Neural crest cell (in vitro differentiated cells): ENCODE data around the gene PPP2R5B. TPM values are rescaled to one million over a fixed set of nuclear protein-coding genes. Genes with fewer than 3 reads are reported as not detected.

ENCODE experiments used
- DNase-seq: peaks from one replicate; pipeline ENCODE4 v3.0.0; 2021; ENCODE audit warnings: low read depth, mixed read lengths, low spot score
- H3K27ac Mint-ChIP-seq: one replicate; pipeline ENCODE4 v1.8.0; 2021; ENCODE audit warnings: mild to moderate bottlenecking, mixed read lengths; ENCODE audit not compliant: unreplicated experiment
- H3K27me3 Mint-ChIP-seq: 2 replicates; pipeline ENCODE4 v1.8.0; 2021; ENCODE audit warnings: low read depth, mild to moderate bottlenecking, mixed read lengths
- H3K36me3 Mint-ChIP-seq: 2 replicates; pipeline ENCODE4 v1.8.0; 2021; ENCODE audit warnings: low read depth, mild to moderate bottlenecking, mixed read lengths
- H3K4me1 Mint-ChIP-seq: 2 replicates; pipeline ENCODE4 v1.8.0; 2021; ENCODE audit warnings: mixed read lengths
- H3K4me3 Mint-ChIP-seq: one replicate; pipeline ENCODE4 v1.8.0; 2021; ENCODE audit warnings: mild to moderate bottlenecking, mixed read lengths
- H3K9me3 Mint-ChIP-seq: 2 replicates; pipeline ENCODE4 v1.8.0; 2021; ENCODE audit warnings: mixed read lengths
- total RNA-seq: library from RNA; stranded (reverse); gene quantifications from 2 replicates; pipeline ENCODE4 v1.2.1, GENCODE V29; 2021
- TF ChIP-seq, protein P1 (sequence below): fragments of 200-600 bp; sonication (generic); conservative IDR thresholded peaks from 2 replicates; pipeline ENCODE4 v1.5.0; 2021; ENCODE audit warnings: antibody characterized with exemption, mild to moderate bottlenecking

The PPP2R5B gene
- total RNA-seq, 1 donor from 2014 or later, result 16.5 TPM

DNA sequence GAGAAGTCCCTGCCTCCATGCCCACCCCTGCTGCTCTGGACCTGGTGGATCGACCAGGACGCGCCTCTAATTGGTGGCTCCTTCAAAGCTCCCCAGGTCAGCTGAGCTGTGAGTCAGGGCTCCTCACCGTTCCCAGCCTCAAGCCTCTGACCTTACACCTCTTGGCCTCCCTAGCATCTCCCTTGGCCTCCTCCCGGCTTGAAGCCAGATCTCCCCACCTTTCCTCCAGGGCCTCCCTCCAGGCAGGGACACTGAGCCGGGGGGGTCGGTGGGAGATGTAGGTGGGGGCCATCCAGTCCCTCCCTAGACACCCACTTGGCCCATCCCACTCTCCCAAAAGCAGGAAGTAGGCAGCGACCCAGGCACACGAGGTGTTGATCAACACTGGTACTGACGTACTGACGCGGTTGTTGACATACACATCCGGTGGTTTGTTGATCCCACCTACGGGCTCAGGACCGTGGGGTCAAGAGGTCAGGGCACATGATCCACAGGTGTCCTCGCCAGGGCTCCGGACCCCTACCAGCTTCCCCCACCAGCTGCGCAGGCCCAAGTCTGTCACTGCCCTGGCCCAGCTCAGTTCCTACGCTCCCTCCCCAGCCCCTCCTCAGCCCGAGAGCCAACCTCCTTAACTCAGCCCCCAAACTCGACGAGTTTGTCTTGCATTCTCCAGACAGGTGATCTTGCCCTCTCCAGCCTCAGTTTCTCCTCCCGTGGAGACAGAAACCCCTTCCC is 8.3 kb upstream of the PPP2R5B start:
- no peaks in the 10 kb centered on the region for H3K9me3 Mint-ChIP-seq
- H3K4me3 Mint-ChIP-seq, result peak overlapping the region; percentile 94
- DNase-seq, result no peak
- TF ChIP-seq, protein P1, sequence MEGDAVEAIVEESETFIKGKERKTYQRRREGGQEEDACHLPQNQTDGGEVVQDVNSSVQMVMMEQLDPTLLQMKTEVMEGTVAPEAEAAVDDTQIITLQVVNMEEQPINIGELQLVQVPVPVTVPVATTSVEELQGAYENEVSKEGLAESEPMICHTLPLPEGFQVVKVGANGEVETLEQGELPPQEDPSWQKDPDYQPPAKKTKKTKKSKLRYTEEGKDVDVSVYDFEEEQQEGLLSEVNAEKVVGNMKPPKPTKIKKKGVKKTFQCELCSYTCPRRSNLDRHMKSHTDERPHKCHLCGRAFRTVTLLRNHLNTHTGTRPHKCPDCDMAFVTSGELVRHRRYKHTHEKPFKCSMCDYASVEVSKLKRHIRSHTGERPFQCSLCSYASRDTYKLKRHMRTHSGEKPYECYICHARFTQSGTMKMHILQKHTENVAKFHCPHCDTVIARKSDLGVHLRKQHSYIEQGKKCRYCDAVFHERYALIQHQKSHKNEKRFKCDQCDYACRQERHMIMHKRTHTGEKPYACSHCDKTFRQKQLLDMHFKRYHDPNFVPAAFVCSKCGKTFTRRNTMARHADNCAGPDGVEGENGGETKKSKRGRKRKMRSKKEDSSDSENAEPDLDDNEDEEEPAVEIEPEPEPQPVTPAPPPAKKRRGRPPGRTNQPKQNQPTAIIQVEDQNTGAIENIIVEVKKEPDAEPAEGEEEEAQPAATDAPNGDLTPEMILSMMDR, result no peak
- H3K27ac Mint-ChIP-seq, result peak overlapping the region; percentile 97
- no peaks in the 10 kb centered on the region for H3K36me3 Mint-ChIP-seq
- H3K4me1 Mint-ChIP-seq, result peaks cover 24% of the 10 kb centered on the region
- no peaks in the 10 kb centered on the region for H3K27me3 Mint-ChIP-seq

DNA sequence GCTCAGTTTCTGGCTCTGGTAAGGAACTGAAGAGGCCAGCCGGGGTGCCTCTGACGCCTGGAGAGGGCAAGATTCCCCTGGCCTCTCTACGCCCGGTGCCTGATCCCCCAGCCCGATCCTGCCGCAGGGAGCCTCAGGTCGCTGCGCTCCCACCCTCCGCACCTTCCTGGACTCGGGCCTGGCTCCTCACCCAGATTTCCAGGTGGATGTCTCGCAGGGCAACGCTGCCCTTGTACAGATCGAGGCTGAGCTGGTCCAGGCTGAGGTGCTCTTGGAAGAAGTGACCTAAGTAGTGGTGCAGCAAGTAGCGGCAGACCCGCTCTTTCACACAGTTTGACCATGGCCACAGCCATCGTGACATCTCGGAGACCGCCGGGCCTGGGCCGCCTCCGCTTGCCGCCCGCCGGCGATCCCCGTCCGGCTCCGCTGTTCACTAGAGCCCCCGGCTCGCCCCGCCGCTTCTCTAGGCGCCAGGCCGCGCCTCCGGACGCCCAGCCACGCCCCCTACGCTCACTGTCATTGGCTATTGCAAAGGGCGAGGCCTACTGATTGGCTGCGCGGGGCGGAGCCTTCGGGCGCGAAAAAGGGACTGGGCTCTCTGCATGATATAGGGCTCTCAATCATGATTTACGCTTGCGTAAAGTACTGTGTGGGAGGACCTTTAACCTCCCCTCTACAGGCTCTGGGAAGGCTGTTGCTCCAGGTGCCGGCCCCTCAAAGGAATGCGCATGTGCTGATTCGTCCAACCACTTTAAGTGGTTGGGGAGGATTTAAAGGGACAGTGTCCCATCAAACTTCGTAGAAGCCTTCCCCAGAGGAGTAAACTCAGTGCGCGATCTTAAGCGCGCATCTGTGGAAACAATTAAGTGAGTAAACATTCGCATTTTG is 7.5 kb upstream of the PPP2R5B start, which contains the start of gene ATG2A:
Gene ATG2A (minus strand): TSS at position 435 of the 888 bp plus-strand sequence. CDS start 74 bp downstream, at position 361.
- Mint-ChIP-seq H3K27ac (peak within 1 kb of the TSS; percentile 97), H3K4me3 (peak within 1 kb of the TSS; percentile 94), H3K36me3 (no peaks in the 10 kb centered on the region), H3K27me3 (no peaks in the 10 kb centered on the region), H3K9me3 (no peaks in the 10 kb centered on the region), H3K4me1 (peaks cover 24% of the 10 kb centered on the region)
- peak; percentile 97 for DNase-seq
- TF ChIP-seq, protein P1, result no peak

DNA sequence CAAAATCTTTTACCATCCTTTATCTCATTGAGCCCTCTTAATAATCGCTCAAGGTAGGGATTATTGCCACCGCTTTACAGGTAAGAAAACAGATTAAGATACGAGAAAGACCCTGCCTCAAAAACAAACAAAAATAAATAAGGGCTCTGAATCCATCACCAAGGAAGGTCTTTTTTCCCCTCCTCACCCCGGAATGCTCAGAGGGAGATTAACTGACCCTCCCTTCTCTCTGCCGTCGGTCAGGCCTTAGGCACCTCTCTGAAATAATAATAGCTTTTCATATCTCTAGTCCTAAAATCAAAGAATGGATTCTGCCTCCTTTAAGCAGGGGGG is 6.9 kb upstream of the PPP2R5B start:
- DNase-seq, result no peak
- Mint-ChIP-seq H3K27me3 (no peaks in the 10 kb centered on the region), H3K4me1 (peaks cover 24% of the 10 kb centered on the region), H3K27ac (peak overlapping the region; percentile 96), H3K36me3 (no peaks in the 10 kb centered on the region), H3K4me3 (peak overlapping the region; percentile 94), H3K9me3 (no peaks in the 10 kb centered on the region)
- TF ChIP-seq, protein P1, result peak; percentile 22

DNA sequence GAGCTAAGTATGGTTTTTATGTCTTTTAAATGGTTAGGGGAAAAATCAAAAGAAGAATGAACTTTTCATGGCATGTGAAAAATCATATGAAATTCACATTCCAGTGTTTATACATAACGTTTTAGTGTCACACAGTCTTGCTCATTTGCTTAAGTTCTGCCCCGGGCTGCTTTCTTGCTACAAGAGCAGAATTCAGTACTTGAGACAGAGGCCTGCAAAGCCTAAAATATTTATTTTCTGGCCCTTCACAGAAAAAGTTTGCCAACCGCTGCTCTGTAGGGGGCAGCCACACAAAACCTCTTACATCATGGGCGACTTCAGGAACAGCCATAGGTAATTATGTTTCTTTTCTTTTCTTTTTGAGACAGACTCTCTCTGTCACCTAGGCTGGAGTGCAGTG is 6.5 kb upstream of the PPP2R5B start:
- no peaks in the 10 kb centered on the region for H3K27me3 Mint-ChIP-seq
- DNase-seq, result no peak

DNA sequence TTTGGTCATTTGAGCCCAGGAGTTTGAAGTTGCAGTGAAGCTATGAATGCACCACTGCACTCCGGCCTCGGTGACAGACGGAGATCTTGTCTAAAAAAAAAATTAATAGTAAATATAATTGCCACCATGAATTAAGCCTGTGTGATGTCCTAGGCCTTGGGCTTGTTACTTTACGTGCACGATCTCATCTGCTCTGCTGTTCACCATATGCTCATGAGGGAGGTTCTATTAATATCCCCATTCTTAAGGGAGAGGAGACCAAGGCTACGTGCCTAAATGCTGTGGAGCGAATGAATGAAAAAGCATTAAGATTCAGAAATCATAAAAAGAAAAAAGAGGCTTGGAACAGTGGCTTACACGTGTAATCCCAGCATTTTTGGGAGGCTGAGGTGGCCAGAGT is 4.9 kb upstream of the PPP2R5B start:
- no peaks in the 10 kb centered on the region for H3K9me3 Mint-ChIP-seq
- peaks cover 33% of the 10 kb centered on the region for H3K4me1 Mint-ChIP-seq
- DNase-seq, result no peak
- H3K27ac Mint-ChIP-seq, result no peak overlapping the region
- no peaks in the 10 kb centered on the region for H3K27me3 Mint-ChIP-seq
- H3K4me3 Mint-ChIP-seq, result no peak overlapping the region
- TF ChIP-seq, protein P1, result no peak
- no peaks in the 10 kb centered on the region for H3K36me3 Mint-ChIP-seq

More for the DNA sequence above, 6.5 kb upstream of the PPP2R5B start:
- Mint-ChIP-seq H3K27ac (peak overlapping the region; percentile 96), H3K9me3 (no peaks in the 10 kb centered on the region), H3K4me1 (peaks cover 24% of the 10 kb centered on the region), H3K4me3 (peak overlapping the region; percentile 94), H3K36me3 (no peaks in the 10 kb centered on the region)
- TF ChIP-seq, protein P1, result peak; percentile 20
